Measurements from ENCODE around the gene EYS.

Gene EYS

DNA sequence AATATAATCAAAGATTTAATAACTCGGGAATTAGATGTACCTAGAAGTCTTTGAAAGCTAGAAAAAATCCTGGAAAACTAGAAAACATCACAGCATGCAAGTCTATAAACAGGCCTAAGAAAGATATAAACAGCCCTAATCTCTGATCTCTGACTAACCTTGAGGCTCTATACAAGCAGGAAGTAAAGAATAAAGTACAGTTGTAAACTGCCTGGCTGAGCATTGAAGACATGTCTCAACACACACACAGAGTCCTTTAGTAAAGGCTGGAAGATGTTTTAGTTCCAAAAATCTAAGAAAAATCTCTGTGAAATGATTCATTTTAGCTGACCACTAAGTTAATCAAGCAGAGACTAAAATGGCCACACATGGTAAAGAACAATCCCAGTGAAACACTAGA, 774.5 kb downstream of the EYS start:
- TF ChIP-seq, protein P1, sequence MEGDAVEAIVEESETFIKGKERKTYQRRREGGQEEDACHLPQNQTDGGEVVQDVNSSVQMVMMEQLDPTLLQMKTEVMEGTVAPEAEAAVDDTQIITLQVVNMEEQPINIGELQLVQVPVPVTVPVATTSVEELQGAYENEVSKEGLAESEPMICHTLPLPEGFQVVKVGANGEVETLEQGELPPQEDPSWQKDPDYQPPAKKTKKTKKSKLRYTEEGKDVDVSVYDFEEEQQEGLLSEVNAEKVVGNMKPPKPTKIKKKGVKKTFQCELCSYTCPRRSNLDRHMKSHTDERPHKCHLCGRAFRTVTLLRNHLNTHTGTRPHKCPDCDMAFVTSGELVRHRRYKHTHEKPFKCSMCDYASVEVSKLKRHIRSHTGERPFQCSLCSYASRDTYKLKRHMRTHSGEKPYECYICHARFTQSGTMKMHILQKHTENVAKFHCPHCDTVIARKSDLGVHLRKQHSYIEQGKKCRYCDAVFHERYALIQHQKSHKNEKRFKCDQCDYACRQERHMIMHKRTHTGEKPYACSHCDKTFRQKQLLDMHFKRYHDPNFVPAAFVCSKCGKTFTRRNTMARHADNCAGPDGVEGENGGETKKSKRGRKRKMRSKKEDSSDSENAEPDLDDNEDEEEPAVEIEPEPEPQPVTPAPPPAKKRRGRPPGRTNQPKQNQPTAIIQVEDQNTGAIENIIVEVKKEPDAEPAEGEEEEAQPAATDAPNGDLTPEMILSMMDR (IDR thresholded peaks at IDR 0.05): no peak

DNA sequence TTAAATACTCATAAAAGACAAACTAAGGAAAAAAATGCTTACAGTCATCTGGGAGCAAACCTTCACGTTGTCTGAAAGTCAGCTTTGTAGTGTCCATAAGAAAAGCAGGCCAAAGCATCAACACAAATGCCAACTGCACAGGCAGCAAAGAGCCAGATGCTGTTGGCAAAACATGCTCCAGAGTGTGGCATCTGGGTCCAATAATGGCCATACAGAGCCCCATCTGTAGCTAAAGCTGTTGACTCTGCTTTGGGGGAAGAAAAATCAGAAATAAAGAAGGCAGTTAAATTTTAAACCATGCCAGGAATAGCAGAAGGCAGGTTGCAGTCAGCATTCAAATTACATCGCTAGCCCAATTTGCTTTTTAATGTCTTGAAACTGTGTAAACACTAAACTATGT, 776.3 kb downstream of the EYS start:
- TF ChIP-seq, protein P1 (IDR thresholded peaks at IDR 0.05): no peak

DNA sequence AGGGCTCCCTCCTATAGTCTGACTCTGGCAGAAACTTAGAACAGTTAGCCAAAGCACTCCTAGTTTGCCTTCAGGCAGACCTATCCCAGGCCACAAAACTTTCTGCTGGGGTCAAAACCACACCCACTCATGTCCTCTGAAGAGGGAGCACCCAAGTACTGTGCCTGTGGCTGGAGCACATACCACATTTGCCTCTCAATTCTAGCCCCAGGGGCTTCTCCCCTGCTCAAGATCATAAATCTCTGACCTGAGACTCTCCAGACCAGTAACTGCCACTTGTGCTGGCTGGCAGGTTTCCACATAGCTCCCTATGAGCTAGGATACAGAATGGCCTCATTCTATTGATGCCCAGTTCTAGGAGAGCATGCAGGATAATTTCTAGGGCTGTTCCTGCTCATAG, 781.0 kb downstream of the EYS start:
- TF ChIP-seq, protein P1 (IDR thresholded peaks at IDR 0.05): no peak

DNA sequence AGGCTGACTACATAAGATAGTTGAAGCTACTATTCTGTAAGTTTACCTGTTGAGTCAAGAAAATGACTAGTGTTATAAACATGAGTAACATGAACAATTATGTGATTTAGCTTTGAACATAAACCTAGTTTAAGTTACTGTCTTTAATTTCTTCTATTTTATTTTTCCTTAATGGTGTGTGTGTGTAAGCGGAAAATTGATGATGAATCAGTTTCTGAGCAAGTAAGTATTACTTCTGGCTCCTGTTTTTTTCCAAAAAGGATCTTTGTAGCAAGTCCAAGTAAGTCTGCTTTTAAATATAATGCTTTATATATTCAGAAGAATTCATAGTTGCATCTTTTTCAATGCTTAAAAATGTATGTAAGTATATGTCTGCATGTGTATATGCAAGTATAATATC, 786.8 kb downstream of the EYS start:
- TF ChIP-seq, protein P1 (IDR thresholded peaks at IDR 0.05): no peak

DNA sequence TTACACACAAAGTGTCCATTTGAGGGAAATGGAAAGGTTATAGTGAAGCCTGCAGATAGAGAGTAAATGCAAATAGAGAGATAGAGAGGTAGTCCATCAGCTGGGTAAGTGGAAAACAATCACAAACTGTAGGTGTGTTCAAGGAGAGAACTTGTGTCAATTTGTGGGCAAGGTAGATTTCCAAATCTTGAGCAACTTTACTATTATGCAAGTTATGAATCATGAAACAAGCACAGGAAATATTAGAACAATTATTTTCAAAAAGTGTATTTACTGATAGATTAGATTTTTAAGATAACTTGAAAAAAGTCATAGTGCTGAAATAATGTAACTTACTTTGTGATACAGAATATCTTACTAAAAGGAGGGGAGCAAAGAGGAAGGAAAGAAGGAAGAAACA, 792.9 kb downstream of the EYS start:
- TF ChIP-seq, protein P1 (IDR thresholded peaks at IDR 0.05): no peak

DNA sequence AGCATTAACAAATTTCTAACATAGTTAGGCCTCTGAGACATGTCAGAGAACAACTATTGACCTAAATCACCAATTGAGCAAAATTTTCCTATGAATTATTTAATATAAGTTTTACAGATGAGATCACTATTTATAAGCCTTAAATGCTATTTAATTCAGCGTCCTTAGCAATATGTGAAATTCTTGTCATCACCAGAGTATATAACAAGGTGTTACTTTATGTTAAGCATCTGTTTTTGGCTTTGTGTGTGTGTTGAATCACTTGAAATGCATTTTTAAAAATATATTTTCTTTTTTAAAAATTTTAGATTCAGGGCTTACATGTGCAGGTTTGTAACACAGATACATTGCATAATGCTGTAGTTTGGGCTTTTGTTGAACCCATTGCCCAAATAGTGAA, 794.1 kb downstream of the EYS start:
- TF ChIP-seq, protein P1 (IDR thresholded peaks at IDR 0.05): no peak

DNA sequence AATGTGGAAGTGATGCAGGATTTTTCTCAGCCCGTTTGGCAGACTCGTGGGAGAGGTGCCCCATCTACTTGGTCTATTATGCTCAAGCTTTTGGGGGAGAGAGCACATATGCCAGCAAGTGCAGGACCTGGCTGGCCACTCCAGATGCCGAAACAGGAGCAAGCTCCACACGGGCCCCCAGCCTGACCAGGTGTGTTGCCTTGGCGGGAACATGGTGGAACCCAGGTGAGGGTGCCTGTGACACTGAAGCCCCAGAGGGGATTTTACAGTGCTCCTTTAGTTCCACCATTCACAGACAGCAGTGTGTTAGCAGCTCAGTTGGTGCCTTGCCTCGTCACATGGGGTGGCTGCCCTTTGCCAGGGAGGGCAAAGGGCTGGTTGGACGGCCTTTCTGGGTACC, 798.9 kb downstream of the EYS start:
- TF ChIP-seq, protein P1 (IDR thresholded peaks at IDR 0.05): no peak

DNA sequence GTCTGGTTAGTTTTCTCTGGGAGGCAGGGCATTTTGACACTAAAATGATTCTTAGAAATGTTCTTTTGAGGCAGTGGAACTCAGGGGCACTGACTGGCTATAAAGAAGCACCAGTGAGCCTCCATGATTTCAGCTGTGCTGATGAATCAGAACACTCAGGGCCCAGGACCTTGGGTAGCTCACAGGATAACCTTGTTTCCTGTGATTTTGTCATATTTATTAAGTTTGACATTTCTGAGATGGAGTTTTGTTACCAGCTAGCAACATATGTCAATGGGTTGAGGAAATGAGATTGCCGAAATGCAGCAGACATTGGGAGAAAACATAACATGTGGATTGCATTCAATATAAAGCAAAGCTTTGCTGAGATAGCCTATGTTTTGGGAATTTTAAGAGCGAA, 802.4 kb downstream of the EYS start:
- TF ChIP-seq, protein P1 (IDR thresholded peaks at IDR 0.05): no peak

Measured in LNCAP (cell line).